HG02981 (cell line): Measurements from ENCODE around the gene ACACA.
"Not testable (repeated sequence)": the region's sequence is repeated elsewhere in the genome, so short reads cannot be mapped to it uniquely, and the experiment has no call there.

Experiments used
- ATAC-seq: cut with Tn5 transposase; IDR thresholded peaks from one replicate; pipeline ENCODE4 v1.9.1; 2021; ENCODE audit warnings: mild to moderate bottlenecking, moderate library complexity; ENCODE audit not compliant: unreplicated experiment

Gene ACACA

DNA sequence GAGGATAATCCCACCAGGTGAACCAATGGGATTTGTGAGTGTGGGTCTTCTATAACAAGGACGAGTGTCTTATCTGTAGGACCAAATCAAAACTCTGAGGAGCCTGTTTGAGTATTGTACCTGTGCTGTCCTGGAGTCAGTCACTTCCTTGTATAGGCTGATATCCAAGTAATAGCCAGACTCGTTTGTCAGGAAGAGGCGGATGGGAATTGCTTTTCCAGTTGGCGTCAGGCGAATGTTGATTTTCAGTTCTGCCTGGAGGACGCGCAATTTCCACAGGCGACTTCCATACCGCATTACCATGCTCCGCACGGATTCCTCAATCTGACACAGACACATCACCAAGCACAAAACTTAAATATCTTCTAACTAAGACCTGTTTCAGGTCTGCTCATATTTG is 218.5 kb downstream of the ACACA start:
- no peak for ATAC-seq

- no peak for ATAC-seq
These were observed 219.4 kb downstream of the ACACA start for GRCh38 chr17:37187262-37187661.

DNA sequence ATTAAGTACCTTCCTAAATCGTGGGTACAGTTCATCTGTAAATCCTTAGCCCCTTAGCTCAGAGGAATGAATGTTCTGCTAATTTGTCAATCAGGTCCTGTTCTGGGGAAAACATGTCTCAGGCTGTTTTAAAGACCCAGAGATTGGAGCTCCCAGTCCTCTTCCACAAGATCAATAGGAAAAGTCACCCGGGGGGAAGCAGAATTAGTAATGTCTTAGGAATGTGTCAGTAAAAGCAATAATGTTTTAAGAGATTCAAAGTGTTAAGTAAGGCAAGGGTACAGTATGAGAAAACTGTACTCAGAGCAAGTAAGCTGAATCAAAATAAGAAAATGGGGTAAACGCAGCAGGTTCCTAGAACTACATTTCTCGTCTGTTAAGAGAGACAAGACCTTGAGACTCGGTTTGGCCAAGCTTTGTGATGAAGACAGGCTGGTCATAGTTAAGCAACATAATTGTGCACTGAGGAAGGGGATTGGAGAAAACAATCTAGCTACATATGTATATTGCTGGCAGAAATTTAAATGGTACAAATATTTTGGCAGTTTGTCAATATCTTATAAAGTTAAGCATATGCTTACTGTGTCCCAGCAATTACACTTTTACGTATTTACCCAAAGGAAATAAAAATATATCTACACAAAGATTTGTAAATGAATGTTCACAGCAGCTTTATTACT is 223.7 kb downstream of the ACACA start:
- no peak for ATAC-seq

GRCh38 chr17:37180376-37180775 is 226.3 kb downstream of the ACACA start:
- ATAC-seq = no peak

DNA sequence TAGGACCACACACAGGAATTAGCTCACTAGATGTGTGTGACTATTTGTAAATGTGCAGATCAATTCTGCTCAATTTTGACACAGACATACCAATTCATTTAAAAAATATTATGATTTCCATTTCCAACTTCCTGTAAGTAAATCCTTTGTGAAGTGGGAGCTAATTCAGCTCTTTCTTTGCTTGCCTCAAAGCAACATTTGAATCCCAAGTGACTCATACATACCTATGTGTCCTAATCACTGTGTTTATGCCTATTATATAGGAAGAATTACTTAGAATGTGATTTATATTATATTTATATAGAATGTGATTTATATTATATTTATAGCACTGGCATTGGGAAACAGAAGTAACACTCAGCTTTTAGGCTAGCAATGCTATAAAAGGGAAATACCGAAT is 226.7 kb downstream of the ACACA start:
- ATAC-seq = no peak

- no peak for ATAC-seq
These were observed 229.3 kb downstream of the ACACA start for GRCh38 chr17:37177254-37177870.

DNA sequence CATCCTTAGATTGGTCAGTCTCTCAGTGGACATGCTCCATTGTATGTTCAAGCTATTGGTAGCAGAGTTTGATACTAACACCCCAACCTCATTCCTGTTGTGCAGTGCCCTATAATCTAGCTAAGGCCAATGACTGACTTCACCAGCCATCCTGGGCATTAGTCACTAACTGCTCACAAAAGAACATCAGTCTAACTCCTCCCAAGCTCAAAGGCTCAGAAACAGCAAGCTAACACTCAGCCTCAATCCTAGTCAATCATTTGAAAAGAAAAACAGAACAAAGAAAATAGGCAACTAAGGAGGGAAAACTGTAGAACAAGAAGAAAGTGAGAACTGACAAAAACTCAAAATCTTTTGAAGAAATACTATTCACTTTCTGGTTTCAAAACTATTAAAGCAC is 229.9 kb downstream of the ACACA start:
- no peak for ATAC-seq

DNA sequence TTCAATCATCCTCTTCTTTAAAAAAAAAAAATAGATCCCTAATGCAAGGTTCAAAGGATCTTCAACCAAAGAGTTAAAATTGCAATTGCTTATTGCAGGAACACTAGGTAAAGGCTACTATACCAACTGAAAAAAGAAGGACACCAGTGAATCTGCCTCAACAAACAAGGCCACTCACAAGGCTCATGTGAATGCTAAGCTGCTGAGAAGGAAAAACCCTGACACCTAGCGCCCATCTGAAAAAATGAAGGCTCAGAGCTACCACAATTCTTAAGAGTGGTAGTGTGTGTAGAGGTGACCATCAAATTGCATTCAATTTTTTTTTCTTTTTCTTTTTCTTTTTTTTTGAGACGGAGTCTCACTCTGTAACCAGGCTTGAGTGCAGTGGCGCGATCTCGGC is 232.4 kb downstream of the ACACA start:
- ATAC-seq = no peak

DNA sequence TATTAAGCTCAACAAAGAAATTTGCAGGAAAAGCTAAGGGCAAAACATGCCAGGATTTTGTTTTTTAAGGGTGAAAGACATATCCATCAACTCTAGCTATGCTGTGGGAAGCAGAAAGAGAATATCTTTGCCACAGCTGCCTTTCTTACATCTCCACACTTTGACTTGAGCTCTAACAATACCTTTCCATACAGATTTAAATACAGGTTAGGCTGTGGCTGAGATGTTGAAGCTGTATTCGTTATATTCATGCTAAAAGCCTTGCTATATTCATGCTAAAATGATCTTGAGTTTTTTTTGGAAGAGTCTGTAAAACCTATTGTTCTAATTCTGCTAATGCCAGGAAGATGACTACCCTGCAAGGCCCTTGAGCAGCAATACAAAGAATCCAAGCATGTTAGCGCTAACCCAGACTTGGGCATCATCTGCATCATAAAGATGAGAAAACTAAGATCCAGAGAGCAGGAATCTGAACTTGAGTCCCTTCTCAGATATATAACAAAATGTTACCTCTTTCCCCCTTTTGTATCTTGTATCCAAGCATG is 235.7 kb downstream of the ACACA start:
- ATAC-seq = no peak

- ATAC-seq = no peak
These were observed 237.8 kb downstream of the ACACA start for GRCh38 chr17:37168731-37169353.

- no peak for ATAC-seq
These were observed 238.9 kb downstream of the ACACA start for GRCh38 chr17:37167756-37168155.

DNA sequence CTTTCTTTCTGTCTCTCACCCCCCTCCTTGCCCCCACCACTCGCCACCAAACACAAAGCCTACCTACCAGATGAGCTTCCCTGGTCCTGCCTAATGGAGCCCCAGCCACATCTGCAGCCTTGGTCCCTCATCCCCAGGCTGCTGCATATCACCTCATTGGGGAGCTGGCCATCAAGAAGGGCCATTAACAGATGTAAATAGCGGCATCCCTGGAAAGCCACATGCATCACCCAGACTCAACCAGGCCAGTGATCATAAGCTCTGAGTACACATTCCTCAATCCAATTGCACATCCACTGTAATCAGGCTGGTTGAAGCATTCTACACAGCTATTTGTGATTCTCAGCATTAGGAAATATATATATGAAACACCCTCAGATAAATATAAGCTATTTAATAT is 242.6 kb downstream of the ACACA start:
- no peak for ATAC-seq

GRCh38 chr17:37162800-37163199 is 243.8 kb downstream of the ACACA start:
- ATAC-seq = no peak

- no peak for ATAC-seq
These were observed 245.7 kb downstream of the ACACA start for GRCh38 chr17:37160944-37161343.

- ATAC-seq = no peak
These were observed 248.3 kb downstream of the ACACA start for GRCh38 chr17:37158290-37158689.

- ATAC-seq = no peak
These were observed 258.5 kb downstream of the ACACA start for GRCh38 chr17:37148156-37148555.

GRCh38 chr17:37147301-37147812 is 259.3 kb downstream of the ACACA start:
- ATAC-seq = peak; percentile 82

DNA sequence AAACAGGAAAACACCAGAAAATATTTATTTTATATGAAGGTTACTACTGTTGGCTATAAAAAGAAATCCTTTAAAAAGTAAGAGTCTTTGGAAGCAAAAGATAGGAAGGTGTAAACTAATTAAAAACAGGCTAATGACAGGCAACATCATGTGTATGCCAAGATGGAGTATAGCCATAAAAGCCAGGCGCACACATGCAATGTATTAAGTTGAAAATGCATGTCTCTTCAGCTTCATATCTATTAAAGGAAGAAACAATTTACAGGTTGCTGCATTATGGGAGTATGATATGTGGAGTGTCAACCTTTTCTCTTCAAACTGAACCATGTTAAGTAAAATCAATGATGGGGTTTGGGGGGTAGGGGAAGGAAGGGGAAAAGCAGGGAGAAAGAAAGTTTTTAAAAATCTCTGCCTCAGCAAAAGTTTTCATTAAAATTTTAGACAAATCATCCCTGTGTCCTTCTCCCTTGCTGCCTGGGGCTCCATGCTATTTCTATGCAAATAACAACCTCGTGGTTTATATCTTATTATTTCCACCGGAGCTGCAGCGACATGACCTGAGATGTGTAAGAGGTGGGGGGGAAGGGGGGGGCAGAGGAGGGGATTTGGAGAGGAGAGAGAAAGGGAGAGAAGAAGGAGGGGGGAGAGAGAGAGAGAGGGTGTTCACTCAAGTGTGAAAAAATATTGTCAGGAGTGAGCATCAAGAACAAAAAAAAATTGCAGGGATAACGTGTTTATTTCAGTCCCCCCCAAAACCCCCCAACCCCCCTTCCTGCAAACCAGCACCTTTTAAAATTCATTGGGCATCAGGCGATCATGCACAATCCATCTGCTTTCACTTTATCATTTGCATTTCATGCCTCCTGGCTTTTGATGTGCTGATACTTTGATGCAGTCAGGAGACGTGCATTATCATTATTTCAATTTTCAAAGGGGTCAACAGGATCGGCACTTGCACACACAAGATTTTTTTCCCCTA is 260.3 kb downstream of the ACACA start:
- ATAC-seq = no peak

DNA sequence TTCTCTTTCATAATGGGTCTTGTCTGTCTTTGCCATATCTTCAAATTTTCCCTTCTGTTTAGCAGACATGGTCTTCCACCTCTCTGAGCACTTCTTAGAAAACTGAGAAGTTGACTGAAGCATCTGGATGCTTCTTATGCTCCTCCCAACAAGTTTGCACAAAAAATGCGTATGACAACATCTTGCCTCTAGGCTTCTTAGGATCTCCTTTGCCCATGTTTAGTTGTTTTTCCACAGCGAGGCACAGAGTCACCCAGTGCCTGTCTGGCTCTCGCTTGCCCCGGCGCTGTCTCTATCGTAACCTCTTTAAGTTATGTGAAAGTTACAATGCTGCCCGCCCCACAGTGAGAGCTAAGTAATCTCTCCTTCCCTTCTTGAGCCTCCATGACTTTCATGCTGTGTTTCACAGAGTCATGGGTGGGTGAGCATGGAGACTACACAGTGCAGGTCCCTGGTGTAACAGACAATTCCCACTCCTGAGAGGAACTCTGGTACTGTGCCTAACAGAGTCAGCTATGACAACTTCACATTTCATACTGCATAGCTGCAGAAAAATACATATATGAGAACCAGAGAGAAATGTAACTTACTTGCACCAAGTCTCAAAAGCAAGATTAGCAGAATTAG is 262.4 kb downstream of the ACACA start:
- ATAC-seq = no peak

DNA sequence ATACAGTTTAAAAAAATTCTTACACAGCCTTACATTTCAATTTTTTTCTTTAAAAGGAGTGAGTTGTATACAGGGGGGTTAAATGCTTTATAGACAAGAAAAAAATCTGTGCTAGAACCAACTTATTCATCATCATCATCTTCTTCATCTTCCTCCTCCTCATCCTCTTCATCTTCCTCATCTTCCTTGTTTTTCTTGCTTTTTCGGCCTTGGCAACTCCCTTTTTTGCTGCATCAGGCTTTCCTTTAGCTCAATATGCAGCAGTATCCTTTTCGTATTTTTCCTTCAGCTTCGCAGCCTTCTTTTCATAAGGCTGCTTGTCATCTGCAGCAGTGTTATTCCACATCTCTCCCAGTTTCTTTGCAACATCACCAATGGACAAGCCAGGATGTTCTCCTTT is 263.1 kb downstream of the ACACA start:
- not testable (repeated sequence) for ATAC-seq
